Hepatocyte (in vitro differentiated cells): ENCODE data around the gene TFIP11.

Source experiments
- EZH2 ChIP-seq: fragments of 200-600 bp; sonication (generic); IDR thresholded peaks from 2 replicates; pipeline ENCODE4 v1.6.1; 2016; ENCODE audit warnings: antibody characterized with exemption, mild to moderate bottlenecking, borderline replicate concordance
- EZH2phosphoT487 ChIP-seq: fragments of 200-600 bp; sonication (generic); IDR thresholded peaks from one replicate; pipeline ENCODE4 v1.6.1; 2018; ENCODE audit warnings: antibody characterized with exemption, mild to moderate bottlenecking, low read depth, moderate library complexity; ENCODE audit not compliant: unreplicated experiment, severe bottlenecking
- TF ChIP-seq, protein P1 (sequence below): fragments of 200-600 bp; sonication (generic); IDR thresholded peaks from 2 replicates; pipeline ENCODE4 v1.5.1; 2016; ENCODE audit warnings: antibody characterized with exemption, mild to moderate bottlenecking; ENCODE audit not compliant: poor library complexity

- TF ChIP-seq, protein P1, sequence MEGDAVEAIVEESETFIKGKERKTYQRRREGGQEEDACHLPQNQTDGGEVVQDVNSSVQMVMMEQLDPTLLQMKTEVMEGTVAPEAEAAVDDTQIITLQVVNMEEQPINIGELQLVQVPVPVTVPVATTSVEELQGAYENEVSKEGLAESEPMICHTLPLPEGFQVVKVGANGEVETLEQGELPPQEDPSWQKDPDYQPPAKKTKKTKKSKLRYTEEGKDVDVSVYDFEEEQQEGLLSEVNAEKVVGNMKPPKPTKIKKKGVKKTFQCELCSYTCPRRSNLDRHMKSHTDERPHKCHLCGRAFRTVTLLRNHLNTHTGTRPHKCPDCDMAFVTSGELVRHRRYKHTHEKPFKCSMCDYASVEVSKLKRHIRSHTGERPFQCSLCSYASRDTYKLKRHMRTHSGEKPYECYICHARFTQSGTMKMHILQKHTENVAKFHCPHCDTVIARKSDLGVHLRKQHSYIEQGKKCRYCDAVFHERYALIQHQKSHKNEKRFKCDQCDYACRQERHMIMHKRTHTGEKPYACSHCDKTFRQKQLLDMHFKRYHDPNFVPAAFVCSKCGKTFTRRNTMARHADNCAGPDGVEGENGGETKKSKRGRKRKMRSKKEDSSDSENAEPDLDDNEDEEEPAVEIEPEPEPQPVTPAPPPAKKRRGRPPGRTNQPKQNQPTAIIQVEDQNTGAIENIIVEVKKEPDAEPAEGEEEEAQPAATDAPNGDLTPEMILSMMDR: no peak
- TF ChIP-seq EZH2 (no peak), EZH2phosphoT487 (no peak)
Measured at GRCh38 chr22:26548984-26549383, 36.7 kb upstream of the TFIP11 start.
